ENCODE results near the gene CHAF1B. TPM values are rescaled to one million over a fixed set of nuclear protein-coding genes. Genes with fewer than 3 reads are reported as not detected.

Gene CHAF1B
- total and polyA plus RNA-seq, 10 of the 15 experiments (the other 5 are each of a cell fraction or from before 2014, with no cell fraction given): 5.9 to 31.5 (median 17.3) TPM

GRCh38 chr21:36450511-36450910 is 65.3 kb downstream of the CHAF1B start:
- in situ Hi-C loops (cut with MboI): no loop called here
- RAD21 ChIA-PET (ENCODE audit: unreplicated experiment): no interaction called here
- CTCF ChIA-PET: no interaction called here
- POLR2A ChIA-PET: no interaction called here
- Histone ChIP-seq H3K4me3 (no peak overlapping the region), H3K27ac (ENCODE audit: control insufficient read depth, insufficient read depth) (no peak overlapping the region), H3K4me1 (ENCODE audit: control insufficient read depth, insufficient read depth, low read length) (no peaks in the 10 kb centered on the region), H2AFZ (ENCODE audit: control insufficient read depth, low read depth, low read length) (no peak overlapping the region), H3K27me3 (replicated peaks in 1 of 2; ENCODE audit: control insufficient read depth in 2 of 2, insufficient read depth in 2 of 2, low read length in 1 of 2) (no peaks in the 10 kb centered on the region), H3K9me3 (replicated peaks; ENCODE audit: control insufficient read depth, insufficient read depth, low read length) (no peaks in the 10 kb centered on the region), H3K79me2 (ENCODE audit: control insufficient read depth, insufficient read depth, low read length) (no peaks in the 10 kb centered on the region), H3K36me3 (ENCODE audit: control insufficient read depth in 2 of 2, insufficient read depth in 2 of 2, low read length in 1 of 2) (no peaks in the 10 kb centered on the region), H3K9ac (ENCODE audit: control insufficient read depth, insufficient read depth, low read length) (no peak overlapping the region), H4K20me1 (ENCODE audit: control insufficient read depth, insufficient read depth) (no peaks in the 10 kb centered on the region), H3K4me2 (ENCODE audit: control insufficient read depth, insufficient read depth) (no peak overlapping the region)
- FAIRE-seq (no peak), DNase-seq (ENCODE audit: low read depth, low spot score) (no peak), ATAC-seq (no peak)
- SMC1A ChIA-PET (ENCODE audit: uncharacterized antibody, unreplicated experiment): no interaction called here
- WGBS (ENCODE audit: insufficient coverage, insufficient replicate concordance, low lambda C conversion rate, missing lambda C conversion rate): 40% methylated on average over 2 of the region's 2 CpGs
- no TSS peak for BruUV-seq (replicated peaks)
- intact Hi-C loops (cut with micrococcal nuclease; ENCODE audit: unreplicated experiment): no loop called here
- TF ChIP-seq KAT2A (conservative IDR thresholded peaks at IDR 0.05; ENCODE audit: control insufficient read depth, low read depth, low read length): no peak
- TF ChIP-seq PML (IDR thresholded peaks at IDR 0.05; ENCODE audit: low read length): no peak
- no peak for TF ChIP-seq POLR2AphosphoS2 (IDR thresholded peaks at IDR 0.05; ENCODE audit: low read depth, low read length)
- no peak for TF ChIP-seq RBBP5 (conservative IDR thresholded peaks at IDR 0.05)
- TF ChIP-seq NR2C2 (IDR thresholded peaks at IDR 0.05; ENCODE audit: borderline replicate concordance, control insufficient read depth, insufficient read length, low read depth): no peak
- no peak for TF ChIP-seq ZNF687 (IDR thresholded peaks at IDR 0.05)
- no peak for TF ChIP-seq YY1 (IDR thresholded peaks at IDR 0.05; ENCODE audit: low read depth, low read length)
- no peak for TF ChIP-seq POLR2AphosphoS5 (IDR thresholded peaks at IDR 0.05; ENCODE audit: low read length)
- TF ChIP-seq HSF1 (IDR thresholded peaks at IDR 0.05; ENCODE audit: low read depth, low read length): no peak
- no peak for TF ChIP-seq ETV6 (conservative IDR thresholded peaks at IDR 0.05 in 1 of 2, IDR thresholded peaks at IDR 0.05 in 1 of 2; ENCODE audit: borderline replicate concordance in 1 of 2, low read depth in 1 of 2)
- TF ChIP-seq IKZF1 (conservative IDR thresholded peaks at IDR 0.05): no peak
- no peak for TF ChIP-seq PAX5 (IDR thresholded peaks at IDR 0.05; ENCODE audit: borderline replicate concordance, low read depth, low read length)
- TF ChIP-seq PAX8 (IDR thresholded peaks at IDR 0.05): no peak

Data from GM12878 (cell line).